Measurements from ENCODE around the gene TRPC3.

DNA sequence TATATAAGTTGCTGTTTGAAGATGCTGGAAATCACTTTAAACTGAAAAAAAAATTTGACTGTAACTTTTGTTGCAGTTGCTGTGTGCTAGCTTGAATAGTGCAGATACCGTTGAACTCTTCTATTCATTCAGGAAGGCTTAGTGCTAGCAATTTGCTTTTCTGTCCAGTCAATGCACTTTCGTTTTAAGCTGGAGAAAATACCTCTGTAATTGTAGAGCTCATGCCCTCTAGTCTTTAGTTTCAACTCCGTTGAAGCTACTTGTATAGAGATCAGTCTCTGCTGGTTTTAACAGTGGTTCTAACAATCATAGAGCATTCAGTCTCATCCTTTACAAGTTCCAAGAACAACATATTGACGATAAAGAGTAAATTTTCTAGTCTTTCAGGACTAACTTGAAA is 49.0 kb upstream of the TRPC3 start:
- TF ChIP-seq, protein P1, sequence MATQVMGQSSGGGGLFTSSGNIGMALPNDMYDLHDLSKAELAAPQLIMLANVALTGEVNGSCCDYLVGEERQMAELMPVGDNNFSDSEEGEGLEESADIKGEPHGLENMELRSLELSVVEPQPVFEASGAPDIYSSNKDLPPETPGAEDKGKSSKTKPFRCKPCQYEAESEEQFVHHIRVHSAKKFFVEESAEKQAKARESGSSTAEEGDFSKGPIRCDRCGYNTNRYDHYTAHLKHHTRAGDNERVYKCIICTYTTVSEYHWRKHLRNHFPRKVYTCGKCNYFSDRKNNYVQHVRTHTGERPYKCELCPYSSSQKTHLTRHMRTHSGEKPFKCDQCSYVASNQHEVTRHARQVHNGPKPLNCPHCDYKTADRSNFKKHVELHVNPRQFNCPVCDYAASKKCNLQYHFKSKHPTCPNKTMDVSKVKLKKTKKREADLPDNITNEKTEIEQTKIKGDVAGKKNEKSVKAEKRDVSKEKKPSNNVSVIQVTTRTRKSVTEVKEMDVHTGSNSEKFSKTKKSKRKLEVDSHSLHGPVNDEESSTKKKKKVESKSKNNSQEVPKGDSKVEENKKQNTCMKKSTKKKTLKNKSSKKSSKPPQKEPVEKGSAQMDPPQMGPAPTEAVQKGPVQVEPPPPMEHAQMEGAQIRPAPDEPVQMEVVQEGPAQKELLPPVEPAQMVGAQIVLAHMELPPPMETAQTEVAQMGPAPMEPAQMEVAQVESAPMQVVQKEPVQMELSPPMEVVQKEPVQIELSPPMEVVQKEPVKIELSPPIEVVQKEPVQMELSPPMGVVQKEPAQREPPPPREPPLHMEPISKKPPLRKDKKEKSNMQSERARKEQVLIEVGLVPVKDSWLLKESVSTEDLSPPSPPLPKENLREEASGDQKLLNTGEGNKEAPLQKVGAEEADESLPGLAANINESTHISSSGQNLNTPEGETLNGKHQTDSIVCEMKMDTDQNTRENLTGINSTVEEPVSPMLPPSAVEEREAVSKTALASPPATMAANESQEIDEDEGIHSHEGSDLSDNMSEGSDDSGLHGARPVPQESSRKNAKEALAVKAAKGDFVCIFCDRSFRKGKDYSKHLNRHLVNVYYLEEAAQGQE (IDR thresholded peaks at IDR 0.05; ENCODE audit: low read depth) = no peak
- TF ChIP-seq, protein P2, sequence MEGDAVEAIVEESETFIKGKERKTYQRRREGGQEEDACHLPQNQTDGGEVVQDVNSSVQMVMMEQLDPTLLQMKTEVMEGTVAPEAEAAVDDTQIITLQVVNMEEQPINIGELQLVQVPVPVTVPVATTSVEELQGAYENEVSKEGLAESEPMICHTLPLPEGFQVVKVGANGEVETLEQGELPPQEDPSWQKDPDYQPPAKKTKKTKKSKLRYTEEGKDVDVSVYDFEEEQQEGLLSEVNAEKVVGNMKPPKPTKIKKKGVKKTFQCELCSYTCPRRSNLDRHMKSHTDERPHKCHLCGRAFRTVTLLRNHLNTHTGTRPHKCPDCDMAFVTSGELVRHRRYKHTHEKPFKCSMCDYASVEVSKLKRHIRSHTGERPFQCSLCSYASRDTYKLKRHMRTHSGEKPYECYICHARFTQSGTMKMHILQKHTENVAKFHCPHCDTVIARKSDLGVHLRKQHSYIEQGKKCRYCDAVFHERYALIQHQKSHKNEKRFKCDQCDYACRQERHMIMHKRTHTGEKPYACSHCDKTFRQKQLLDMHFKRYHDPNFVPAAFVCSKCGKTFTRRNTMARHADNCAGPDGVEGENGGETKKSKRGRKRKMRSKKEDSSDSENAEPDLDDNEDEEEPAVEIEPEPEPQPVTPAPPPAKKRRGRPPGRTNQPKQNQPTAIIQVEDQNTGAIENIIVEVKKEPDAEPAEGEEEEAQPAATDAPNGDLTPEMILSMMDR (IDR thresholded peaks at IDR 0.05 in 2 of 3, conservative IDR thresholded peaks at IDR 0.05 in 1 of 3; ENCODE audit: borderline replicate concordance in 1 of 3, insufficient read depth in 1 of 3, low read depth in 2 of 3, low read length in 2 of 3) = no peak
- TF ChIP-seq, protein P3, sequence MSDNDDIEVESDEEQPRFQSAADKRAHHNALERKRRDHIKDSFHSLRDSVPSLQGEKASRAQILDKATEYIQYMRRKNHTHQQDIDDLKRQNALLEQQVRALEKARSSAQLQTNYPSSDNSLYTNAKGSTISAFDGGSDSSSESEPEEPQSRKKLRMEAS (IDR thresholded peaks at IDR 0.05) = no peak
- TF ChIP-seq YY1 (IDR thresholded peaks at IDR 0.05; ENCODE audit: extremely low read depth, insufficient replicate concordance, low read depth, low read length) (no peak), POLR2AphosphoS5 (IDR thresholded peaks at IDR 0.05; ENCODE audit: low read depth, low read length) (no peak), POLR2A (IDR thresholded peaks at IDR 0.05; ENCODE audit: borderline replicate concordance, extremely low read depth, insufficient read depth, insufficient read length) (no peak), SP1 (IDR thresholded peaks at IDR 0.05; ENCODE audit: low read depth) (no peak), SIN3A (IDR thresholded peaks at IDR 0.05; ENCODE audit: low read depth) (no peak), JUND (IDR thresholded peaks at IDR 0.05) (no peak), EZH2 (IDR thresholded peaks at IDR 0.05) (no peak)

Data from HCT116 (cell line).